H54 (cell line): Measurements from ENCODE around the gene PTGS2.
"Not testable (repeated sequence)": the region's sequence is repeated elsewhere in the genome, so short reads cannot be mapped to it uniquely, and the experiment has no call there.

Source experiments
- DNase-seq: peaks from one replicate; pipeline ENCODE4 v3.0.0; 2011; ENCODE audit warnings: low spot score, mixed read lengths; ENCODE audit not compliant: insufficient read length
- FAIRE-seq: peaks from 3 replicates; lab custom pipeline; 2011; peaks lifted over from hg19 to GRCh38; lab: Jason Lieb, UNC
- POLR2A ChIP-seq: IDR thresholded peaks from 2 replicates; pipeline ENCODE4 v1.6.1; 2011; ENCODE audit warnings: low read depth, mild to moderate bottlenecking, low read length

The PTGS2 gene

DNA sequence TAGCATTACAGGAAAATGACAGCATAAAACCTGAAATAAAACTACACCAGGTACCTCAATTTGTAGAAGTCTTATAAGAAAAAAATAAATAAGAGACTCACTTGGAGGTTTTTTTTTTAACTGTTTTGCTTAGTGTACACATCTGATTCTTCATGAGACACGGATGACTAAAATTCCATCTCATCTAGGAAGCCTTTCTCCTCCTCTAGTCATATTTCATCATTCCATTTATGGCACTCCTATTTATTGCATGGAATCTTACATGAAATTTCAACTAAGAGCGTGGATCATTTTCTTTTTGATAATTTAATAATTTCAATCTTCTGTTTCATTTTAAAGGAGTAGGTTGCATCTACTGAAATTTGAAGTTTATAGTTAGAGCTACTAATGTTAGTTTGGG lies 1.6 kb upstream of the PTGS2 start:
- no peak for TF ChIP-seq POLR2A
- FAIRE-seq (no peak), DNase-seq (no peak)

DNA sequence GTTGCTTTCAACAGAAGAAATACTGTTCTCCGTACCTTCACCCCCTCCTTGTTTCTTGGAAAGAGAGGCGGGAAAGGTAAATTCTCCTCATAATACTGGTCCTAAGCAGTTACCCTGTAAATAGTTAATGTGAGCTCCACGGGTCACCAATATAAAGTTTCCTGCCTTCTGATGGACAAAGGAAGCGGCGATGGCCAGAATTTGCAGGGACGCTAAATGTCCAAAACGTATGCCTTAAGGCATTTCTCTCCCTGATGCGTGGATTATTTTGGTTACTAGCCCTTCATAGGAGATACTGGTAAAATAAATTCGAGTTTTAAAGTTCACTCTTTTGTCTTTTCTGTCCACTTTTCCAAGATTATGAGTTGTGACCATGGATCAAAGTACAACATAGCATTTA lies 898 bp upstream of the PTGS2 start:
- DNase-seq (no peak), FAIRE-seq (no peak)
- TF ChIP-seq POLR2A: no peak

GRCh38 chr1:186679924-186680244 lies 339 bp downstream of the PTGS2 start:
- TF ChIP-seq POLR2A: no peak
- DNase-seq: no peak
- no peak for FAIRE-seq

- FAIRE-seq: no peak
- DNase-seq: no peak
- TF ChIP-seq POLR2A: no peak
These were observed 2.1 kb downstream of the PTGS2 start for GRCh38 chr1:186678155-186678554.

DNA sequence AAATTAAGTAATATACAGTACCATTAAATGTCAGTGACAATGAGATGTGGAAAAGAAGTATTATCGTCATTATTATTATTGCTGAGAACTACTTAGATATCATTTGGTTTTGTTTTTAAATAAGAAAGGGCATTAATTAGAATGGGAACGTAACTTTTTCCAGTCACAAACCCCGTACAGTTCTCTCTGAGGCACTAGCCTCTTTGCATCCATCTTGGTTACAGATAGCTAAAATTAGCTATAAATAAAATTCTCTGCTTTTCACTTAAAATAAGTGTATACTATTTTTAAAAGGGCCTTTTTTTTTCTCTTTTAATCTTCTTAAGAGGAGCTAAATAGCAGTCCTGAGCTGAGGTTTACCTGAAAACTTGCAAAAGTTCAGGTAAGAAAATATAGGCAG lies 7.6 kb downstream of the PTGS2 start:
- DNase-seq (no peak), FAIRE-seq (no peak)
- TF ChIP-seq POLR2A: no peak

- TF ChIP-seq POLR2A: no peak
- DNase-seq (no peak), FAIRE-seq (no peak)
These were observed 8.1 kb downstream of the PTGS2 start for GRCh38 chr1:186672131-186672530.

GRCh38 chr1:186671136-186671825 lies 8.9 kb downstream of the PTGS2 start:
- FAIRE-seq (no peak), DNase-seq (no peak)
- TF ChIP-seq POLR2A: no peak

DNA sequence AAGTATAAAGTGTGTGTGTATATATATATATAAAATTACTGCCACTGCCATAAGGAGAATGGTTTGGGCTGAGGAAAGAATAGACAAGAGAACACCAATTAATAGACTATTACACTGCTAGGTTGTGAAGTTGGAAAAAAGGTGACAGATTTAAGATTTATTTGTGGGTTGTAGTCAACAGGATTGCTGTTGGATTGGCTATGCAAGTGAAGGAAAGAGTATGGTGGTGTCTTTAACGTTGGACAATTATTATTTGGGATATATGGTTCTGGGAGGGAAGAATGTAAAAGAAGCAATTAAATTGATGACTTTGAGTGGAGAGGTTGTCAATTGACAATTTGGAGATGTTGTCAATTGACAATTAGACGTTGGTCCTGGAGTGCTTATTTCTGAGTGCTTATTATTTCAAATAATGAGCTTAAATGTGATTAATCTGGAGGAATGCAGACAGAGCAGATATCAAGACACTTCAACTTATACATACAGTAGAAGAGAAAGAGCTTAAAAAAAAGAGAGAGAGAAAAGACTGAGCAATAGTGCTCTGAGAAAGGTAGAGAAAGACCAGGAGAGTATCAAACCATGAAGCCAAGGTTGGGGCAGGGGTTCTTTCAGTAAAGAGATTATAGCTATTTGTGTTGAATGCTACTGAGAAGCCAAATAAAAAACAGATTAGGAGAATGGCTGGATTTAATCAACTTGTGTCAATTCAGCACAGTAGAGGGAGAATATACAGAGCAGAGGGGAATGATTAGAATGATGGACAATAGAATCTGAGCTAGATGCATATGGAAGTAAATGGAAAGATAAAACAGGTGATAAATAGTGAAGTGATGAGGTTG lies 9.7 kb downstream of the PTGS2 start:
- no peak for FAIRE-seq
- TF ChIP-seq POLR2A: no peak
- DNase-seq: no peak

DNA sequence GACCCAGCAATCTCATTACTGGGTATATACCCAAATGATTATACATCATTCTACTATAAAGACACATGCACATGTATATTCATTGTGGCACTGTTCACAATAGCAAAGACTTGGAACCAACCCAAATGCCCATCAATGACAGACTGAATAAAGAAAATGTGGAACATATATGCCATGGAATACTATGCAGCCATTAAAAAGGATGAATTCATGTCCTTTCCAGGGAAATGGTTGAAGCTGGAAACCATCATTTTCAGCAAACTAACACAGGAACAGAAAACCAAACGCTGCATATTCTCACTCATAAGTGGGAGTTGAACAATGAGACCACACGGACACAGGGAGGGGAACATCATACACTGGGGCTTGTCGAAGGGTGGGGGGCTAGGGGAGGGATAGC lies 10.4 kb downstream of the PTGS2 start:
- not testable (repeated sequence) for FAIRE-seq, DNase-seq

DNA sequence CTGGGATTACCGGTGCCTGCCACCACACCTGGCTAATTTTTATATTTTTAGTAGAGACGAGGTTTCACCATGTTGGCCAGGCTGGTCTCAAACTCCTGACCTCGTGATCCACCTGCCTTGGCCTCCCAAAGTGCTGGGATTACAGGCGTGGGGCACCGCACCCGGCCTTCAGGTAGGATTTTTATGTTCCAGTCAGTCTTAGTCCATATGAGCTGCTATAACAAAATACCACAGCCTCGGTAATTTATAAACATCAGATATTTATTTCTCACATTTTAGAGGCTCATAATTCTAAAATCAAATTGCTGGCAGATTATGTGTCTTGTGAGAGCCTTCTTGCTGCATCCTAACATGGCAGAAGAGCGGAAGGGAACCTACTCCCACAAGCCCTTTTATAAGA lies 16.0 kb downstream of the PTGS2 start:
- FAIRE-seq, DNase-seq: not testable (repeated sequence)

GRCh38 chr1:186662752-186663151 lies 17.5 kb downstream of the PTGS2 start:
- TF ChIP-seq POLR2A: no peak
- FAIRE-seq: no peak
- DNase-seq: no peak

DNA sequence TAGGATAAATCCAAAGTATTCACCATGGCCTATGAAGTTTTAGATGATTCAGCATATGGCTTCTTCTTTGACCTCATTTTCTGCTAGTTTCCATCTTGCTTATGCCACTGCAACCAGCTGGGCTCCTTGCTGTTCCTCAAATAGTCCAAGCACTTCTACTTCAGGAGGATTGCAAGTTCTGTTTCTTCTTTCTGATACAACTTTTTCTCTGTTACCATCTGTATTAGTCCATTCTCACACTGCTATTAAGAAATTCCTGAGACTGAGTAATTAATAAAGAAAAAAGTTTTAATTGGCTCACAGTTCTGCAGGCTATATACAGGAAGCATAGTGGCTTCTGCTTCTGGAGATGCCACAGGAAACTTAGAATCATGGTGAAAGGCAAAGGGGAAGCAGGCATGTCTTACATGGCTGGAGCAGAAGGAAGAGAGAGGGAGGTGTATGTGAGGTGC lies 20.3 kb downstream of the PTGS2 start:
- FAIRE-seq (no peak), DNase-seq (no peak)
- no peak for TF ChIP-seq POLR2A

DNA sequence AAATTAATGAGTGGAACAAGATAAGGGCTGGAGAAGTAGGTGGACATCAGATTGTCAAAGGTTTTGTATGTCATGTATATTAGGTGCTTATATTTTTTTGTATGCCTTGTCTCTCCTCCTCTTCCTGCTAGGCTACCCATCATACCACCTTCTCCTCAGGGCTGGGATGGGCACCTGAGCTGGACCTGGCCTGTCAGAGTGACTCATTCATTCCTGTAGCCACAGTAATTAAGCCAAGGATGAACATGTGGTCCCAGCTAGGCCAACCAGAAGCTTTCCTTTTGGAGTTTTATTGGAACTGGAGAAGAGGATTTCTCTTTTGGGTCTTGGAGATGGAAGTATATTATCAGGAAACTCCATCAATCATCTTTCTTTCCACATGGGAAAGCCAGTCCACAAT lies 21.2 kb downstream of the PTGS2 start:
- no peak for TF ChIP-seq POLR2A
- DNase-seq (no peak), FAIRE-seq (no peak)

- DNase-seq (no peak), FAIRE-seq (no peak)
- TF ChIP-seq POLR2A: no peak
These were observed 22.7 kb downstream of the PTGS2 start for GRCh38 chr1:186657481-186657880.

GRCh38 chr1:186655876-186656275 lies 24.3 kb downstream of the PTGS2 start:
- FAIRE-seq (no peak), DNase-seq (no peak)
- no peak for TF ChIP-seq POLR2A
